Epithelial cell of proximal tubule (primary cell): ENCODE data around the gene KMT2E. TPM values are rescaled to one million over a fixed set of nuclear protein-coding genes. Genes with fewer than 3 reads are reported as not detected.
A peak's percentile ranks its signal among the peaks of the same experiment; 100 is the strongest.
"Not testable (repeated sequence)": the region's sequence is repeated elsewhere in the genome, so short reads cannot be mapped to it uniquely, and the experiment has no call there.

Source experiments
- DNase-seq: peaks from one replicate; pipeline ENCODE4 v3.0.0-alpha.2; 2011; ENCODE audit warnings: low read depth
- H3K4me3 ChIP-seq: 2 replicates; pipeline ENCODE4 v1.5.1; 2011; ENCODE audit warnings: low read depth, mild to moderate bottlenecking, low read length
- CTCF ChIP-seq: conservative IDR thresholded peaks from 2 replicates; pipeline ENCODE4 v1.5.1; 2012; ENCODE audit warnings: low read depth, mild to moderate bottlenecking, low read length
- total RNA-seq: library from RNA; depleted of rRNA; stranded (reverse); fragments of >200 nt; gene quantifications from 2 replicates; pipeline ENCODE4 v1.2.3, GENCODE V29; 2015

Gene KMT2E
- total RNA-seq, 1 donor from 2014 or later, result 46.4 TPM

GRCh38 chr7:104982308-104983075 is 31.5 kb upstream of the KMT2E start:
- TF ChIP-seq CTCF, result no peak
- DNase-seq, result no peak
- peak overlapping the region; percentile 61 for H3K4me3 ChIP-seq

DNA sequence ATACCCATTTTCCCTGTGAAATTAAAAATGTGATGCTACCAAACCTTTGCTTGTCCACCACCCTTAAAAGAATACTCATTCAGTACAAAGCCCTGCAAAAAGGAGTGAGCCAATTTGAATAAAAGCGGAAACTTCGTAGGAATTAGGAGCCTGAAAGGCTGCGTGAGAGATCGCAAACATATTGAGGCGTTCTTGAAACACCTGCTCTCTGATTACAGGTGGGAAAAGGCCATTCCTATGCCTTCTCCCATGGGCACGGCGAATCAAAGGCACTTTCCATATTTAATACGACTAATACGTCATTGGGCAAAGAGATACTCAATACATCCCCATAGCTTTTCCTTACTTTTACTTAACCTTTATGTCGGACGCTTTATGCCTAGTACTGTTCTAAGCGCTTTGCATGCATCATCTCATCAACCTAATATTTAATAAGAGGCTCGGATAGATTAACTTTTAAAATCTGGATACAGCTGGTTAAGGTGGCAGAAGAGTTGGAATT is 30.9 kb upstream of the KMT2E start:
- no peak for TF ChIP-seq CTCF
- no peak for DNase-seq
- peak overlapping the region; percentile 61 for H3K4me3 ChIP-seq

GRCh38 chr7:104983578-104984539 is 30.1 kb upstream of the KMT2E start:
- H3K4me3 ChIP-seq, result peak overlapping the region; percentile 61
- DNase-seq, result no peak
- peak; percentile 46 for TF ChIP-seq CTCF

DNA sequence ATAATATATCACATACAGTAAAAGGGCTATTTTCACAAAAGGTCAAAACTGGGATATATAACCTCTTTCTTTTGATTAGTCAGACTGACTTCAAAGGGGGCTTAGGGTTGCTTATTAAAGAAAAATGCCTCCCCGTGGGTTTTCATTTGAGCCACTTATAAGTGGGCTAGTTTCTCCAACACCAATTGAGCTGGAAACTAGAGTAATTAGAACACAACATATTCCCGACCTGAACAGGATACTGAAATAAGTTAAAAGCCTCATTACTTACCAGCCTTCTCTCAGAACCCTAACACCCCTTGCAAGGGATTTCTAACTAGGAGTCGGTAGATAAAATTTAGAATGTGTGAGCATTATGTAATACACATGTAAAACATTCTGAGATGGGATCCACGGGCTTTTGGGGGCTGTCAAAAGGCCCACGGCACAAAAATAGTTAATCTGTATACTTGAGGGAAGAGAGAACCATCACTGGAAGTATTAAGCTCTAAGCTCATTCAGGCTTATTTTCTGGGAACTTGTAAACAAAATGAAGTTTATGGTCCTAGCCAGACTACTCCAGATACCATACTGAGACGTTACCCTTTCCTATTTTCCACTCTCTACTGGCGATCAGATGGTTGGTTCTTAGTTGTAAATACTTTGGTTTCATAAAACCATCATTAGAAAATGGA is 29.3 kb upstream of the KMT2E start:
- H3K4me3 ChIP-seq, result peak overlapping the region; percentile 61
- DNase-seq, result no peak
- no peak for TF ChIP-seq CTCF

- no peak overlapping the region for H3K4me3 ChIP-seq
- TF ChIP-seq CTCF, result no peak
- DNase-seq, result no peak
These were observed 28.8 kb upstream of the KMT2E start for GRCh38 chr7:104985259-104985617.

DNA sequence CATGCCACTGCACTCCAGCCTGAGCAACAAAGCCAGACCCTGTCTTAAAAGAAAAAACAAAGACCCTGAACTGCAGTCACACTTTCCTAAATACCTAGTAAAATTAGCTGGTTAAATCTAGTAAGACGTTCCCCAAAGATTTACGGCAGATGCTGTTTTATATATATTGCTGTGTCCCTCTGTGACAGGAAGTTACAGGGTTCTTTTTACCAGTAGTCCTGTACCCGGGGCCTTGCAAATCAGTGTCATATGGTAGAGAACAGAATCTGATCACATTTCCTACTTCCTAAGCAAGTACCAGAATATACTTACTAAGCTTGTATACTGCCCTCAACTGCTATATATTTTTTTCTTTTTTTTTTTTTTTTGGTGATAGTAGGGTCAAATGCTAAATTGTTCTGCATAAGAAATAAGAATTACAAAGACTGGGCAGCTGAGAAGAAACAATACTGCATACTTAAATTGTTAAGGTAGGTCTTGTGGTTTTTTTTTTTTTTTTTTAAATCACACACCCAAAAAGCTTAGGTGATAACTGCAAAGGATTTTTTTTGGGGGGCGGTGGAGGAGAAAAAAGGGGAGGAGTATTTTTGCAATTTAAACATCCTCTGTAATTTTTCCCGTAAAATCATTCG is 27.3 kb upstream of the KMT2E start:
- no peak for TF ChIP-seq CTCF
- H3K4me3 ChIP-seq, result no peak overlapping the region
- DNase-seq, result no peak

DNA sequence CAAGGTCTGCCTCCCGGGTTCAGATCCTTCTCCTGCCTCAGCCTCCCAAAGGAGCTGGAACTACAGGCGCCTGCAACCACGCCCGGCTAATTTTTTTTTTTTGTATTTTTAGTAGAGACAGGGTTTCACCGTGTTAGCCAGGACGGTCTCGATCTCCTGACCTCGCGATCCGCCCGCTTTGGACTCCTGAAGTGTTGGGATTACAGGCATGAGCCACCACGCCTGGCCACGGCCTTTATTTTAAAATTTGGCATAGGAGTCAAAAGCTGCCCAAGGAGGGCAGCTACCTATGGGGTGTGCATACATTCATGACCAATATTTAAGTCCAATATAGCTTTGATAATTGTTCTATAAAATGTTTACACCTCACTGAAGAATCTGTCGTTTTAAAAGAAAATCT is 26.6 kb upstream of the KMT2E start:
- H3K4me3 ChIP-seq, DNase-seq: not testable (repeated sequence)
